A673 (cell line): Measurements from ENCODE around the gene ZNF784.

Experiments
- CTCF ChIP-seq: fragments of 300-800, 200-600 bp; sonication (generic); conservative IDR thresholded peaks from 2 replicates; pipeline ENCODE4 v1.5.1; 2017; ENCODE audit warnings: low read depth, mild to moderate bottlenecking, antibody characterized with exemption, low read length, moderate library complexity, mixed read lengths
- EZH2 ChIP-seq: fragments of 200-600 bp; sonication (generic); IDR thresholded peaks from 2 replicates; pipeline ENCODE4 v1.6.1; 2017; ENCODE audit warnings: borderline replicate concordance, low read depth, mild to moderate bottlenecking, mixed read lengths, antibody characterized with exemption, low read length; ENCODE audit not compliant: poor library complexity, severe bottlenecking

GRCh38 chr19:55605637-55606470 lies 18.5 kb downstream of the ZNF784 start, which contains the start of gene ZNF865:
- TF ChIP-seq CTCF = peak; percentile 86
- TF ChIP-seq EZH2 = no peak
